ENCODE data around the gene TM9SF3. TPM values are rescaled to one million over a fixed set of nuclear protein-coding genes. Genes with fewer than 3 reads are reported as not detected.

Gene TM9SF3
- total RNA-seq, 2 donors from 2014 or later, result 74.1 to 165 TPM

DNA sequence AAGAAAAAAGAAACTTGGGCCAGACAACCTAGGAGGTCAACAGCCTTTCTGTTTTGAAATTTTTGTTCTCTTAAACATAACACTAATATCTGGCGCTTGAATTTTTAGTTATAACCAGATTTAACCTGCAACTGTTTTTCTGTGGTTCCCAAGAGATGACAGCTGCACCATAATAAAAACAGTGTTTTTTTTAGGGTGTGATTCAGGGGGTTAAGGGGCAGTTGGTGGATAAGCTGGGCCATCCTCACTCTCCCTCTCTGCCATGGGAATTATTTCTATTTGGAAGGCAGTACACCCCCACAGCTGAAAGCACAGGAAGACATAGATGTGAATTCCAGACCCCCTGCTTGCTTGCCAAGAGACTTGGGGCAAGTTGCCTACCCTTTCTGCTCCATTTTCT lies 20.1 kb upstream of the TM9SF3 start:
- peaks cover 2% of the 10 kb centered on the region for H3K4me1 ChIP-seq (replicated peaks)
- H3K36me3 ChIP-seq, result no peaks in the 10 kb centered on the region
- no peaks in the 10 kb centered on the region for H3K27me3 ChIP-seq (replicated peaks; ENCODE audit: insufficient read depth)
- H3K4me3 ChIP-seq, result no peak overlapping the region
- 97% methylated on average over 1 of the region's 1 CpG for WGBS
- H3K9me3 ChIP-seq, result no peaks in the 10 kb centered on the region
- DNase-seq (ENCODE audit: low spot score), result no peak
- no peak overlapping the region for H3K27ac ChIP-seq
- no peak for TF ChIP-seq POLR2A (IDR thresholded peaks at IDR 0.05)
- TF ChIP-seq, protein P1, sequence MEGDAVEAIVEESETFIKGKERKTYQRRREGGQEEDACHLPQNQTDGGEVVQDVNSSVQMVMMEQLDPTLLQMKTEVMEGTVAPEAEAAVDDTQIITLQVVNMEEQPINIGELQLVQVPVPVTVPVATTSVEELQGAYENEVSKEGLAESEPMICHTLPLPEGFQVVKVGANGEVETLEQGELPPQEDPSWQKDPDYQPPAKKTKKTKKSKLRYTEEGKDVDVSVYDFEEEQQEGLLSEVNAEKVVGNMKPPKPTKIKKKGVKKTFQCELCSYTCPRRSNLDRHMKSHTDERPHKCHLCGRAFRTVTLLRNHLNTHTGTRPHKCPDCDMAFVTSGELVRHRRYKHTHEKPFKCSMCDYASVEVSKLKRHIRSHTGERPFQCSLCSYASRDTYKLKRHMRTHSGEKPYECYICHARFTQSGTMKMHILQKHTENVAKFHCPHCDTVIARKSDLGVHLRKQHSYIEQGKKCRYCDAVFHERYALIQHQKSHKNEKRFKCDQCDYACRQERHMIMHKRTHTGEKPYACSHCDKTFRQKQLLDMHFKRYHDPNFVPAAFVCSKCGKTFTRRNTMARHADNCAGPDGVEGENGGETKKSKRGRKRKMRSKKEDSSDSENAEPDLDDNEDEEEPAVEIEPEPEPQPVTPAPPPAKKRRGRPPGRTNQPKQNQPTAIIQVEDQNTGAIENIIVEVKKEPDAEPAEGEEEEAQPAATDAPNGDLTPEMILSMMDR (IDR thresholded peaks at IDR 0.05), result no peak
- intact Hi-C loops (cut with DNase I), result no loop called here

DNA sequence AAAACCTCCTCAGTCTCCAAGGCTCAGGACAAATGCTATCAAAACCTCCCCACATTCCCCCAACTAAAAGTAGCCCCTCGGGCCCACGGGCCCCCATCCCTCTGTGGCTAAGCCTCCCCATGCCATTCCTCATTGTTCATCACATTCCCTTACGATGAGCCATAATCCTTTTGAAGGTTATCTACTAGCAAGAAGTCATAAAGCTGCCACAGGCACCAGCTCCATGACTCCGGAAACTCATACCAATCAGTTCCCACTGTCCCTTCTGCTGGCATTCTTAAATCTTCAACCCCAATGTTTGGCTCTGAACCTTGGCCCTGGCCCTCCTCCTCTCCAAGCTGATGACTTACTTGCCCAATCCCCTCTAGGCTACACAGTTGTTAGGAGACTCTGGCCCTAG lies 19.4 kb upstream of the TM9SF3 start:
- no peak for DNase-seq (ENCODE audit: low spot score)
- WGBS, result 67% methylated on average over 4 of the region's 4 CpGs
- Histone ChIP-seq H3K9me3 (no peaks in the 10 kb centered on the region), H3K4me1 (replicated peaks) (no peaks in the 10 kb centered on the region), H3K36me3 (no peaks in the 10 kb centered on the region), H3K27ac (no peak overlapping the region), H3K27me3 (replicated peaks; ENCODE audit: insufficient read depth) (no peaks in the 10 kb centered on the region), H3K4me3 (no peak overlapping the region)
- intact Hi-C loops (cut with DNase I), result no loop called here
- TF ChIP-seq POLR2A (IDR thresholded peaks at IDR 0.05) (no peak), POLR2AphosphoS5 (IDR thresholded peaks at IDR 0.05) (no peak)
- TF ChIP-seq, protein P1 (IDR thresholded peaks at IDR 0.05), result no peak

DNA sequence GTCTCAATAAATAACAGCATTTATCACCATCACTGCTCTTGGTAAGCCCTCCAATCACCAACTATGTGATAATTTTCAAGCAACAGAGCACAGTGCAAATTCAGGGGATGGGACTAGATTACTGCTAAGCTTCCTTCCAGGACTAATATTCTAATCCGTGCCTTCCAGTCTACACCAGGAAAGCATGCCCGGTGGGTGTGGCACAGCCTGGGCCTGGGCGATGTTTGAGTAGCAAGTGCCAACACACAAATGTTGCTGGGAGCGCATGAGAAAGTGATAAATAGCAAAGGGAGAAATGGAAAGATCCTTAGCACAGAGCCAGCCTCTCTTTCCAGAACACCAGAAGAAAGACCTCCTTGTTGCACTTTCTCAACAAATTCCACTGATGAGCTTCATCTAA lies 13.5 kb upstream of the TM9SF3 start:
- peak; percentile 20 for DNase-seq (ENCODE audit: low spot score)
- Histone ChIP-seq H3K4me3 (no peak overlapping the region), H3K36me3 (no peaks in the 10 kb centered on the region), H3K27me3 (replicated peaks; ENCODE audit: insufficient read depth) (no peaks in the 10 kb centered on the region), H3K27ac (no peak overlapping the region), H3K9me3 (no peaks in the 10 kb centered on the region), H3K4me1 (replicated peaks) (no peaks in the 10 kb centered on the region)
- no peak for TF ChIP-seq POLR2A (IDR thresholded peaks at IDR 0.05)
- TF ChIP-seq, protein P1 (IDR thresholded peaks at IDR 0.05), result no peak
- TF ChIP-seq POLR2AphosphoS5 (IDR thresholded peaks at IDR 0.05), result no peak
- intact Hi-C loops (cut with DNase I), result no loop called here
- 51% methylated on average over 4 of the region's 4 CpGs for WGBS

DNA sequence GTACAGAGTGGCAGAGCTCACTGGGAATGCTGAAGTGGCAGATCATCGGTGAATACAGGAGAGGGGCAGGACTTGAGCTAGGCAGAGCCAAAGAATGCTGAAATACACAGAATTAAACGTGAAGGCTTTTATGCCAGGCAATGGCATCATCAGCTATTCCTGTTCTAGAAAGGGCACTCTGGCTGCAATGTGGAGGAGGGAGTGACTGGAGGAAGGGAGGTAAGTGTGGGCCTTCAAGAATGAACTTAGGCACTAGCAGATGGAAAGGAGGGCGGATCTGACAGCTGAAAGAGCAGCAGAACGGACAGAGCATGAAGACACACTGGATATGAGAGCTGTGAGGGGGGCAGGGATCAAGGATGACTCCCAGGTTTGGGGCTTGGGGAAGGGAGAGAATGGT lies 12.0 kb upstream of the TM9SF3 start:
- intact Hi-C loops (cut with DNase I), result no loop called here
- no peaks in the 10 kb centered on the region for H3K9me3 ChIP-seq
- H3K36me3 ChIP-seq, result no peaks in the 10 kb centered on the region
- no peaks in the 10 kb centered on the region for H3K27me3 ChIP-seq (replicated peaks; ENCODE audit: insufficient read depth)
- no peaks in the 10 kb centered on the region for H3K4me1 ChIP-seq (replicated peaks)
- H3K4me3 ChIP-seq, result no peak overlapping the region
- 76% methylated on average over 4 of the region's 4 CpGs for WGBS
- H3K27ac ChIP-seq, result no peak overlapping the region
- no peak for TF ChIP-seq POLR2AphosphoS5 (IDR thresholded peaks at IDR 0.05)
- TF ChIP-seq POLR2A (IDR thresholded peaks at IDR 0.05), result no peak
- TF ChIP-seq, protein P1 (IDR thresholded peaks at IDR 0.05), result no peak
- DNase-seq (ENCODE audit: low spot score), result no peak

DNA sequence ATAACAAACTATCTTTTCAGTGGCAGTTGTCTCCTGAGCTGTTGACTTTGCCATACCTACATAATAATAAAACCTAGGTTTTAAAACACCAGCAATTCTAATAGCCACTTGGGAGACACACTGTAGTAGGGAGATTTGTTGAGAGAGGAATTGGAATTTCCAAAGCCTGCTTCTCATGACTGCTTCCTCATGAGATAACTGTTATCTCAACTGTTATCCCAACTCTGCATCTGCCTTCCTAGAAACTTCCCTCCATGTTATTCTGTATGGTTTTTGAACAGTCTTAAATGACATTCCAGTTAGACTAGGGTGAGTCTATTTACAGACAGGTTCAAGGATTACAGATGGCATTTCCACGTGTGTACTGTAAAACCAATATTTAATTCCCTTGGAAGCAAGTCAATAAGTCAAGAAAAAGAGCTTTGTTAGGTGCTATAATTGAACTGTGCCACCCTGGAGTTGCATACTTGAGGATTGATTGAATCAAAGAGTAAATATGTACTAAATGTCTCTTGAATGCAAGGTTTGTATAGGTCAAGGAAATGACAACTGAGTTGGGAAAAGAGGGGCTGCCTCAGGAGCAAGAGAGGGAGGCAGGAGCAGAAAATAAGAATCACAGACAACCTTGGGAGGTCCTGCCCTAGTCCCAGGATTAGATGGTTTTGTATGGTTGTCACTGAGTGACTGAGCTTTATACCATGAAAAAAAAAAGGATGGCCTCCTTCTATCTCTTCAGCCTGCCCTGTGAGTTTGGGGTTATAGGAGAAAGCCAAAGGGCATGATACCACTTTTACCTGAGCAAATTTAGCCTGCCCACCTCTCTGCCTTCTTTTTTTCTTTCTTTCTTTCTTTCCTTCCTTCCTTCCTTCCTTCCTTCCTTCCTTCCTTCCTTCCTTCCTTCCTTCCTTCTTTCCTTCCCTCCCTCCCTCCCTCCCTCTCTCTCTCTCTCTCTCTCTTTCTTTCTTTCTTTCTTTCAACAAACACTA lies 9.9 kb upstream of the TM9SF3 start:
- peak overlapping the region in 1 of 2 donors; percentile 17 for H3K27ac ChIP-seq
- H3K4me3 ChIP-seq, result no peak overlapping the region
- WGBS, result 30% methylated on average over 1 of the region's 1 CpG
- no peaks in the 10 kb centered on the region for H3K4me1 ChIP-seq (replicated peaks)
- DNase-seq (ENCODE audit: low spot score), result no peak
- H3K9me3 ChIP-seq, result no peaks in the 10 kb centered on the region
- no peaks in the 10 kb centered on the region for H3K27me3 ChIP-seq (replicated peaks; ENCODE audit: insufficient read depth)
- no peak for TF ChIP-seq POLR2A (IDR thresholded peaks at IDR 0.05)
- peak; percentile 37 for TF ChIP-seq POLR2AphosphoS5 (IDR thresholded peaks at IDR 0.05)
- H3K36me3 ChIP-seq, result no peaks in the 10 kb centered on the region
- intact Hi-C loops (cut with DNase I), result no loop called here
